Measurements from ENCODE around the gene CFAP77.

CFAP77 gene

DNA sequence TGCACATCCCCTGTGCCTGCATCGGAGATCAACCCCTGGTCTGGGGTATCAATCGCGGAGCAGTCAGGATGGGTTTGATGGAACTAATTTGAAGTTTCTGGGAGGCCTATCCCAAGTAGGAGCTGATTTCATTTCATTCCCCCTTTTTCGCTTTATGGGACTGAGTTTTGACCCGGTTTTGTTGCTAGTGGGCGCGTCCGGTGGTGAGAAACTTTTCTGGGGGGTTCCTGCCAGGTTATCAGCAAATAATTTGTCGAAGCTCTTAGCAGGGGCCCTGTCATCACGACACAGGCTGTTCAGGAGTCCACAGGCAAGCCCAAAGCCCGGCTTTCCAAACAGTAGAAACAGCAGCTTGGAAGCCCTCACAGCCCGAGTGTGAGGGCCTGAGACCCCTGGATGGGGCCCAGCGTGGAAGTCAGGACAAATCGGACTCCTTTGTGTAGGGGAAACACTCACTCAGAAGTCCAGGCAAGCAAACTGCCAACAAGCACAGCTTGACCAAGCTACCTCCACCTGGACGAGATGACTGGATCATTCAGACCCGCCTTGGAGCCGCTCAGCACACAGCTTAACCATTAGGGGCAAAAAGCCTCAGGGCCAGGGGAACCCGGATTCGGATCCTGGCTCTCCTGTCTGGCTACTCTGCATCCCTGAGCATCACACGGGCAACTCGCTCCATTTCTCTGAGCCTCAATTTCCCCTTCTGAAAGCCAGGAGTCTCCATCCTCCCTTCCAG lies 108.0 kb downstream of the CFAP77 start:
- WGBS (ENCODE audit: extremely low coverage, insufficient coverage, insufficient read length), result no CpG with 5 or more reads among the region's 21 CpGs
- H3K14ac ChIP-seq (ENCODE audit: low read length), result no peak overlapping the region

GRCh38 chr9:132518626-132519025 lies 108.6 kb downstream of the CFAP77 start:
- Histone ChIP-seq H3K23ac (ENCODE audit: low read length) (no peak overlapping the region), H3K79me1 (ENCODE audit: low read length) (no peaks in the 10 kb centered on the region), H4K91ac (ENCODE audit: low read depth, low read length) (no peak overlapping the region), H4K8ac (ENCODE audit: low read depth, low read length) (no peak overlapping the region), H3K9me3 (ENCODE audit: insufficient read depth, low read depth, low read length) (no peaks in the 10 kb centered on the region), H3K14ac (ENCODE audit: low read length) (no peak overlapping the region), H3K27ac (ENCODE audit: low read depth, low read length) (no peak overlapping the region), H3K9ac (ENCODE audit: low read length) (no peak overlapping the region), H3K27me3 (ENCODE audit: insufficient read depth, low read length) (no peaks in the 10 kb centered on the region), H2AFZ (ENCODE audit: insufficient read depth, low read length, poor library complexity) (no peak overlapping the region), H3K18ac (ENCODE audit: low read length) (no peak overlapping the region), H2BK5ac (ENCODE audit: low read depth, low read length, poor library complexity) (no peak overlapping the region), H3K79me2 (ENCODE audit: control insufficient read depth, insufficient read depth, low read length, poor library complexity) (no peaks in the 10 kb centered on the region), H2BK12ac (ENCODE audit: low read length) (no peak overlapping the region), H2BK120ac (ENCODE audit: insufficient read depth, low read length, poor library complexity) (no peak overlapping the region), H4K12ac (ENCODE audit: low read depth, low read length) (no peak overlapping the region), H3K4me3 (ENCODE audit: low read depth, low read length) (no peak overlapping the region), H2AK5ac (ENCODE audit: low read length) (no peak overlapping the region), H3K4ac (ENCODE audit: low read depth, low read length) (no peak overlapping the region), H3K4me2 (ENCODE audit: low read length) (no peak overlapping the region), H3K36me3 (ENCODE audit: control insufficient read depth in 1 of 2, insufficient read depth in 2 of 2, low read length in 2 of 2) (no peaks in the 10 kb centered on the region), H3K4me1 (ENCODE audit: control insufficient read depth in 1 of 2, insufficient read depth in 2 of 2, low read length in 2 of 2) (no peaks in the 10 kb centered on the region)
- no peak for DNase-seq
- WGBS (ENCODE audit: extremely low coverage, insufficient coverage, insufficient read length), result no CpG with 5 or more reads among the region's 11 CpGs

More for the DNA sequence above, 108.0 kb downstream of the CFAP77 start:
- no peak overlapping the region for H4K91ac ChIP-seq (ENCODE audit: low read depth, low read length)
- no peak overlapping the region for H4K12ac ChIP-seq (ENCODE audit: low read depth, low read length)
- no peak overlapping the region for H4K8ac ChIP-seq (ENCODE audit: low read depth, low read length)
- H3K4ac ChIP-seq (ENCODE audit: low read depth, low read length), result no peak overlapping the region
- no peak for DNase-seq
- no peak overlapping the region for H3K23ac ChIP-seq (ENCODE audit: low read length)
- no peak overlapping the region for H2BK5ac ChIP-seq (ENCODE audit: low read depth, low read length, poor library complexity)
- no peak overlapping the region for H2BK12ac ChIP-seq (ENCODE audit: low read length)
- H2AFZ ChIP-seq (ENCODE audit: insufficient read depth, low read length, poor library complexity), result no peak overlapping the region
- no peak overlapping the region for H2AK5ac ChIP-seq (ENCODE audit: low read length)
- no peaks in the 10 kb centered on the region for H3K9me3 ChIP-seq (ENCODE audit: insufficient read depth, low read depth, low read length)
- no peak overlapping the region for H3K18ac ChIP-seq (ENCODE audit: low read length)
- H3K9ac ChIP-seq (ENCODE audit: low read length), result no peak overlapping the region
- no peaks in the 10 kb centered on the region for H3K79me1 ChIP-seq (ENCODE audit: low read length)
- H3K4me2 ChIP-seq (ENCODE audit: low read length), result no peak overlapping the region
- H3K4me3 ChIP-seq (ENCODE audit: low read depth, low read length), result no peak overlapping the region
- no peaks in the 10 kb centered on the region for H3K79me2 ChIP-seq (ENCODE audit: control insufficient read depth, insufficient read depth, low read length, poor library complexity)
- H3K27me3 ChIP-seq (ENCODE audit: insufficient read depth, low read length), result no peaks in the 10 kb centered on the region
- no peaks in the 10 kb centered on the region for H3K4me1 ChIP-seq (ENCODE audit: control insufficient read depth in 1 of 2, insufficient read depth in 2 of 2, low read length in 2 of 2)
- no peak overlapping the region for H2BK120ac ChIP-seq (ENCODE audit: insufficient read depth, low read length, poor library complexity)
- no peak overlapping the region for H3K27ac ChIP-seq (ENCODE audit: low read depth, low read length)
- H3K36me3 ChIP-seq (ENCODE audit: control insufficient read depth in 1 of 2, insufficient read depth in 2 of 2, low read length in 2 of 2), result no peaks in the 10 kb centered on the region

GRCh38 chr9:132519033-132519432 lies 109.0 kb downstream of the CFAP77 start:
- Histone ChIP-seq H2AK5ac (ENCODE audit: low read length) (no peak overlapping the region), H4K91ac (ENCODE audit: low read depth, low read length) (no peak overlapping the region), H3K23ac (ENCODE audit: low read length) (no peak overlapping the region), H2BK120ac (ENCODE audit: insufficient read depth, low read length, poor library complexity) (no peak overlapping the region), H2BK12ac (ENCODE audit: low read length) (no peak overlapping the region), H3K4ac (ENCODE audit: low read depth, low read length) (no peak overlapping the region), H3K36me3 (ENCODE audit: control insufficient read depth in 1 of 2, insufficient read depth in 2 of 2, low read length in 2 of 2) (no peaks in the 10 kb centered on the region), H3K4me2 (ENCODE audit: low read length) (no peak overlapping the region), H3K4me3 (ENCODE audit: low read depth, low read length) (no peak overlapping the region), H3K79me1 (ENCODE audit: low read length) (no peaks in the 10 kb centered on the region), H3K27ac (ENCODE audit: low read depth, low read length) (no peak overlapping the region), H4K8ac (ENCODE audit: low read depth, low read length) (no peak overlapping the region), H3K18ac (ENCODE audit: low read length) (no peak overlapping the region), H2BK5ac (ENCODE audit: low read depth, low read length, poor library complexity) (no peak overlapping the region), H4K12ac (ENCODE audit: low read depth, low read length) (no peak overlapping the region), H3K14ac (ENCODE audit: low read length) (no peak overlapping the region), H3K79me2 (ENCODE audit: control insufficient read depth, insufficient read depth, low read length, poor library complexity) (no peaks in the 10 kb centered on the region), H3K9me3 (ENCODE audit: insufficient read depth, low read depth, low read length) (no peaks in the 10 kb centered on the region), H2AFZ (ENCODE audit: insufficient read depth, low read length, poor library complexity) (no peak overlapping the region), H3K4me1 (ENCODE audit: control insufficient read depth in 1 of 2, insufficient read depth in 2 of 2, low read length in 2 of 2) (no peaks in the 10 kb centered on the region), H3K27me3 (ENCODE audit: insufficient read depth, low read length) (no peaks in the 10 kb centered on the region), H3K9ac (ENCODE audit: low read length) (no peak overlapping the region)
- no CpG with 5 or more reads among the region's 2 CpGs for WGBS (ENCODE audit: extremely low coverage, insufficient coverage, insufficient read length)
- DNase-seq, result no peak

GRCh38 chr9:132520612-132521011 lies 110.6 kb downstream of the CFAP77 start:
- Histone ChIP-seq H3K23ac (ENCODE audit: low read length) (no peak overlapping the region), H3K4me2 (ENCODE audit: low read length) (no peak overlapping the region), H3K18ac (ENCODE audit: low read length) (no peak overlapping the region), H3K4me1 (ENCODE audit: control insufficient read depth in 1 of 2, insufficient read depth in 2 of 2, low read length in 2 of 2) (no peaks in the 10 kb centered on the region), H2AK5ac (ENCODE audit: low read length) (no peak overlapping the region), H2AFZ (ENCODE audit: insufficient read depth, low read length, poor library complexity) (no peak overlapping the region), H2BK120ac (ENCODE audit: insufficient read depth, low read length, poor library complexity) (no peak overlapping the region), H2BK5ac (ENCODE audit: low read depth, low read length, poor library complexity) (no peak overlapping the region), H3K9ac (ENCODE audit: low read length) (no peak overlapping the region), H3K4me3 (ENCODE audit: low read depth, low read length) (no peak overlapping the region), H3K9me3 (ENCODE audit: insufficient read depth, low read depth, low read length) (no peaks in the 10 kb centered on the region), H3K4ac (ENCODE audit: low read depth, low read length) (no peak overlapping the region), H3K79me1 (ENCODE audit: low read length) (no peaks in the 10 kb centered on the region), H3K14ac (ENCODE audit: low read length) (no peak overlapping the region), H3K36me3 (ENCODE audit: control insufficient read depth in 1 of 2, insufficient read depth in 2 of 2, low read length in 2 of 2) (no peaks in the 10 kb centered on the region), H3K79me2 (ENCODE audit: control insufficient read depth, insufficient read depth, low read length, poor library complexity) (no peaks in the 10 kb centered on the region), H3K27me3 (ENCODE audit: insufficient read depth, low read length) (no peaks in the 10 kb centered on the region), H4K8ac (ENCODE audit: low read depth, low read length) (no peak overlapping the region), H4K91ac (ENCODE audit: low read depth, low read length) (no peak overlapping the region), H4K12ac (ENCODE audit: low read depth, low read length) (no peak overlapping the region), H2BK12ac (ENCODE audit: low read length) (no peak overlapping the region), H3K27ac (ENCODE audit: low read depth, low read length) (no peak overlapping the region)
- WGBS (ENCODE audit: extremely low coverage, insufficient coverage, insufficient read length), result no CpG with 5 or more reads among the region's 5 CpGs
- no peak for DNase-seq
